Stimulated activated CD8-positive, alpha-beta memory T cell treated with anti-CD3 and anti-CD28 coated beads, Interleukin-7, amount 100 ng/mL, for 4 hours (primary cell): ENCODE measurements around the gene TEDC2.

Experiments used
- DNase-seq, 2 donors: peaks; one replicate each; pipeline ENCODE4 v3.0.0-alpha.2; 2020; ENCODE audit warnings: low read depth in 2 of 2

TEDC2 gene

DNA sequence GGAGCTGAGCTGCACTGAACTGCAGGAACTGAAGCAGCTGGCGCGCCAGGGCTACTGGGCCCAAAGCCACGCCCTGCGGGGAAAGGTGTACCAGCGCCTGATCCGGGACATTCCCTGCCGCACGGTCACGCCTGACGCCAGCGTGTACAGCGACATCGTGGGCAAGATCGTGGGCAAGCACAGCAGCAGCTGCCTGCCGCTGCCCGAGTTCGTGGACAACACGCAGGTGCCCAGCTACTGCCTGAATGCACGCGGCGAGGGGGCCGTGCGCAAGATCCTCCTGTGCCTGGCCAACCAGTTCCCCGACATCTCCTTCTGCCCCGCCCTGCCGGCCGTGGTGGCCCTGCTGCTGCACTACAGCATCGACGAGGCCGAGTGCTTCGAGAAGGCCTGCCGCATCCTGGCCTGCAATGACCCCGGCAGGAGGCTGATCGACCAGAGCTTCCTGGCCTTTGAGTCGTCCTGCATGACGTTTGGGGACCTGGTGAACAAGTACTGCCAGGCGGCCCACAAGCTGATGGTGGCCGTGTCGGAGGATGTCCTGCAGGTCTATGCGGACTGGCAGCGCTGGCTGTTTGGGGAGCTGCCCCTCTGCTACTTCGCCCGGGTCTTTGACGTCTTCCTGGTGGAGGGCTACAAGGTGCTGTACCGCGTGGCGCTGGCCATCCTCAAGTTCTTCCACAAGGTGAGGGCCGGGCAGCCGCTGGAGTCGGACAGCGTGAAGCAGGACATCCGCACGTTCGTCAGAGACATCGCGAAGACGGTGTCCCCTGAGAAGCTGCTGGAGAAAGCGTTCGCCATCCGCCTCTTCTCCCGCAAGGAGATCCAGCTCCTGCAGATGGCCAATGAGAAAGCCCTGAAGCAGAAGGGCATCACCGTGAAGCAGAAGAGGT, 36.6 kb downstream of the TEDC2 start:
- DNase-seq = no peak

DNA sequence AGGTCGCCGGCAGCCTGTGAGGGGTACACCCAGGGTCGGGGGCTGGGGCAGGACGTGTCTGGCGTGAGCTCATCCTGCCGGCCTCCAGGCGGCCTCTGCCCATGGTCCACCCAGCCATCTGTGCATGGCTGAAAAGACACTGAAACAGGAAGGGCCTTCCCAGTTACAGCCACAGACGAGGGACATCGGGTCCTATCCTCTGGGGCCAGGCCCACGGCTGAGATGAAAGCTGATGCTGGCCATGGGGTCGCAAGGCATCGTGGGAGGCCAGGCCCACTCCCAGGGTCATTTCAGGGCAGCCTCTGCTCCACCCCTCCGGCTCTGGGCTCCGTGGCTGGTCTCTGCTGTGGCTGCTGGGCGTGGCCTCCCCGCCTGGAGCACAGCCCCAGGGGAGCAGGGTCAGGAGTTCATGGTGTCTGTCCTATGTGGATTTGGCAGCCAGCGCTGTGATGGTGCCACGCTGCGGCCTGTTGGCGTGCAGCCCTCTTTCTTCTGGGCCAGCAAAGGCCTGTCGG, 37.3 kb downstream of the TEDC2 start:
- DNase-seq = no peak

DNA sequence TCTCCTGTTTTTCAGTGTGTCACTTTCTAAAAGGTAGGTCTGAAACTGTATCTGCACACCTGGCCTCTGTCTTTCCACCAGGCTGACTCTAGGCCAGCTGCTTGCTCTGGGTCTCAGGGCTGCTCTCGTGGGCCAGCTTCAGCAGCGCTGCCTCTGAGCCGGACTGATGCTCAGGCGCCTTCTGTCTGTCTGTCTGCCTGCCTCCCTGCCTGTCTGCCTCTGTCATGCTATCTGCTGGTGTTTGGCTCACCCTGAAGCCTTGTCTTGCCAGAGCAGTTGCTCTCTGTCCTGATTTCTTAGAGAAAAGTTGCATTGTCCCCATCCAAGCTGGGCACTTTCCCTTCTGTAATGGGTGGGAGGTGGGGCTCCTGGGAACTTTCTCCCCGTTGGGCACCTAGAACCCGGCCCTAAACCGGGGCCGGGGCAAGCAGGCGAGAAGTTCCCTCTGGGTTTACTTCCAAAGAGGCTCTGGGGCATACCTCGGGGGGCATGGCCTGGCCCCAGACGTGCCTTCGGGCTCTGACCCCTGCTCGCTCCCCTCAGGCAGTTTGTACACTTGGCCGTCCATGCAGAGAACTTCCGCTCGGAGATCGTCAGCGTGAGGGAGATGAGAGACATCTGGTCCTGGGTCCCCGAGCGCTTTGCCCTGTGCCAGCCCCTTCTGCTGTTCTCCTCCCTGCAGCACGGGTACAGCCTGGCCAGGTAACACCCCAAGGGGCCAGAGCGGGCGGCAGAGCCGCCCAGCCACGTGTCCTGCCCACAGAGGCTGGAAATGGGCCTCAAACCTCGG, 38.0 kb downstream of the TEDC2 start:
- DNase-seq = no peak

GRCh38 chr16:2498531-2499253, 38.8 kb downstream of the TEDC2 start:
- no peak for DNase-seq

DNA sequence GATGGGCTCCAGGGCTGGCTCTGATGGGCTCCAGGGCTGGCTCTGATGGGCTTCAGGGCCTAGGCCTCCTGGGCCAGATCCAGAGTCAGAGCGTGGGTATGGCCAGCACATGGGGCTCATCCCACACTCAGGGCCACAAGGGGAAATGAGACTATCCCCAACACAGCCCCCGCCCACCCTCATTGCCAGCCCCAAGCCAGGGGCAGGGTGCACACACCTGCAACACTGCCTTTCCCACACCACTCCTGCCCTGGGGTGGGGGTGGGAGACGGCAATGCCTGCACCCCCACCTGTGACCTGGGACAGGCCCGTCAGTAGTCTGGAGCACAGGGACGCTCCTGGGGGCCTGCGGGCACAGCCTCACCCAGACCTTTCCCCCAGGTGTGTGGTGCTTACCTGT, 39.5 kb downstream of the TEDC2 start:
- DNase-seq = no peak

DNA sequence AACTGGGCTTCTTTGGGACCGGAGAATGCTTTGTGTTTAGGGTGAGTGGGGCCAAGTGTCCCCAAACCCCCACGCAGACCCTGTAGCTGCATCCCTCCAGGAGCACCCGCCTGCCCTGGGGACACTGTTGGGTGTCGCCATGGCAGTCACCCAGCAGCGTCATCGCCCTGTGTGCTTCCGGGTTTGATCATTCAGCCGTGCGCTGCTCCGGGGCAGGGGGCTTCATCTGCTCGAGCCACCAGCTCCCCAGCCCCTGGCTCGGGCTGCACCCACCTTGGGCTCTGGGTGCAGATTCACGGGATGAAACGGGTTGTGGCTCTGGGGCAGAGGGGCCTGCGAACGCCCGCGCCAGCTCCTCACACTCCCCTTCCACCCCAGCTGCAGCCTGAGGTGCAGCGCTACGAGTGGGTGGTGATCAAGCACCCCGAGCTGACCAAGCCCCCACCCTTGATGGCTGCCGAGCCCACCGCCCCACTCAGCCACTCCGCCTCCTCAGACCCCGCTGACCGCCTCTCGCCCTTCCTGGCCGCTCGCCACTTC, 40.1 kb downstream of the TEDC2 start:
- no peak for DNase-seq

DNA sequence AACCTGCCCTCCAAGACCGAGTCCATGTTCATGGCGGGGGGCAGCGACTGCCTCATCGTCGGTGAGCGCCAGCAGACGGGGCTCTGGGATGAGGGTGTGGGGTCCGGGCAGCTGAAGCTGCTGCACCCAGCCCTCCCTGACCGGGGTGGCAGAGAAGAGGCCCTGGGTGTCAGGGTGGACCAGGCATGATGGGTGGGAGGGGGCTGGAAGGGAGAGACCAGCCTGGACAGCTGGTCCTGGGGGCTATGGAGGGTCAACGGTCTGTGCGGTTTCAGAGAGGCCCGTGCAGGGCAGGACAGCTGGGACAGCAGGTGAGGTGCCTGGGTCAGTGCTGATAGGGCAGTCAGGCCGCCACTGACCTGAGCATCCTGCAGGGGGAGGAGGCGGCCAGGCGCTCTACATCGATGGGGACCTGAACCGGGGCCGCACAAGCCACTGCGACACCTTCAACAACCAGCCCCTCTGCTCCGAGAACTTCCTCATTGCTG, 40.6 kb downstream of the TEDC2 start:
- DNase-seq = no peak

GRCh38 chr16:2500918-2501750, 41.2 kb downstream of the TEDC2 start:
- peak; percentile 56 to 67 for DNase-seq

GRCh38 chr16:2501946-2502895, 42.3 kb downstream of the TEDC2 start:
- DNase-seq = no peak

DNA sequence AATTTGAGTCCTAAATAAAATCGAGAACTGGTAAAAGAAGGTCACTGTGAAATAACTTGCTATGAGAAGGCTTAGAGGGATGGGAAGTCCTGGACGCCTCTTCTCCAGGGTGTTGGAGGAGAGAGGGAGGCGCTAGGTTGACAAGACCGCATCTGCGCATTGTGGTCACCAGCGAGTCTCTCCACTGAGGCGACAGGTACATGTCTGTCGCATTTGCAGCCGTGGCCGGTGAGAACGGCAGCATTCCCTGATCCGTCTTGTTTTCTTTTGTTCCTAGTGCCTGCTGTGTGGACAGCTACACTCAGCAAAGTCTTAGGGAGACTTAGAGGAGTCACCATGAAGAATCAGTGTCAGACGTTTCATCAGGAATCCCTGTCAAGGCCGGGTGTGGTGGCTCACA, 45.8 kb downstream of the TEDC2 start:
- no peak for DNase-seq

DNA sequence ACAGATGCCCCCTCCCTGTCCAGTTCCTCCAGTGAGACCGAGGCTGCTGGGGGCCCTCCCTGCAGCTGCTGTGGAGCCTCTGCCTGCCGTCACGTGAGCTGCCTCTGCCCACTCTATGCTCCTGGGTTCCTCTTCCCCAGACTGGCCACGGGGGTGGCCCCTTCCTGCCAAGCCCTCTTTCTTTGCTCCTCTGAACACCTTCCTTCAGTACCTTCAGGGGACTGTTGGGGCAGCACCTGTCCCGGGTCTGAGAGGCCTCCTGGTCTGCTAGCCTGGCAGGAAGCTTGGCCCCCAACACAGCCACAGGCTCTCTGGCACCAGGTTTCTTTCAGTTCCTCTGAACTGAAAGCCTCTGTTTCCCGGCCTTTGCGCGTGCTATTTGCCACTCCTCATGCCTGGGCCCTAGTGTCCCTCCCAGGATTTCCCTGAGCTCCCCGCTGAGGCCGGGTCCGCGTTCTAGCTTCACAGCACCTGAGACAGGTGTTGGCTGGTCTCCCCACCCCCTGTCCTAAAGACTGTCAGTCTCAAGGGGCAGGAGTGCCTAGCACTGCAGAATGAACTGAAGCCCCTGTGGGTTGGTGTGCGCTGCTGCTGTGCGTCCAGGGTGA, 47.2 kb downstream of the TEDC2 start:
- no peak for DNase-seq

- no peak for DNase-seq
Measured at GRCh38 chr16:2507665-2508064, 47.8 kb downstream of the TEDC2 start.

GRCh38 chr16:2508722-2509400, 49.0 kb downstream of the TEDC2 start:
- DNase-seq = no peak

DNA sequence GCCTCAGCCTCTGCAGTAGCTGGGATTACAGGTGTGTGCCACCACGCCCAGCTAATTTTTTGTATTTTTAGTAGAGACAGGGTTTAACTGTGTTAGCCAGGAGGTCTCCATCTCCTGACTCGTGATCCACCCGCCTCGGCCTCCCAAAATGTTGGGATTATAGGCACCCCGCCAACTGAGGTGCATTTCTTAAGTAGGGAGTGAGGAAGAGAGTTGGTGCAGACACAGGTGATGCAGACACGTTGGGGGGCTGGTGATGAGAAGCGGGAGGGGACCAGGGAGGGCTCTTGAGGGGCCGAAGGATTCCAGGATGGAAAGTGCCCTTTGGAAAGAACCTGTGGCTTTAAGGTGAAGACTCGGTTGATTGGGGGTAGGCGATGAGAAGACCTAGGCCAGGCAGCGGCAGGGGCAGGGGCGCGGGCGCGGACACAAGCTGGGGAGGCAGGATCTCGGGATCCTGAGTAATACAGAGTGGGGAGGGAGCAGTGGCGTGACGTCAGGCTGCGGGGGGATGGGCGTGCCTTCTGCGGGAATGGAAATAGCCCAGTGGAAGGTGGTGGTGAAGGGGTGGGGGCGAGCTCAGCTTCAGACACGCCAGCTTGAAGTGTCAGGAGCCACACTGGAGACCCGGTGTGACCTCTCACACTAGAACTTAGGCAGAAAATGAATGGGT, 51.4 kb downstream of the TEDC2 start:
- DNase-seq = no peak

DNA sequence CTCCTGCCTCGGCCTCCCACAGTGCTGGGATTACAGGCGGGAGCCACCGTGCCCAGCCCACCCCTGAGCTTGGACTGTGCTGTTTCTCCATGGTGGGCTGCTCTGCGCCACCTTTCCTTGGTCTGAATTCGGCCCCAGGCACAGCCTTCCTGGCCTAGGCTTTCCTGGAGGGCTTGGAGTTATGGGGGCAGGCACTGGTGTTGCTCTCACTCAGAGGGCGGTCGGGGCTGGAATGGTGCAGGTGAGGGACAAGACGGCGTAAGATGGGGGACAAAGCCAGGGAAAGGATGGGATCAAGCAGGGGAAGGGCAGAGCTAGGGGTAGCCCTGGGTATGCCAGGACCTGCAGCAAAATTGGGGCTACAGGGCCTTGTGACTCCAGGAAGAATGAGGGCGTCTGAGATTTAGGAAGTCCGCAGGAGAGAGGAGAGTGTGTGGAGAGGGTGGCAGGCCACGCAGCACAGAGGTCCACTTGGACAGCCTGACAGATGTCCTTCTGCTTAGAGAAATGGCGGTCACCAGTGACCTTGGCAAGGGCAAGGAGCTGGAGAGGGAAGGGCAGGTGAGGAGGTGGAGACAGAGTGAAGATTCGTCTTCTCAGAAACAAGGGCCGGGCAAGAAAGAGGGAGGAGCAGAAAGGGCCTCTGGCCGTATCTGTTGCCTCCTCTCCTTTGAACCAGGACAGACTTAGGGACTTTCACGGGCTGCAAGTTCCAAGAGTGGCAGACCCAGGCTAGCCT, 52.3 kb downstream of the TEDC2 start:
- no peak for DNase-seq

DNA sequence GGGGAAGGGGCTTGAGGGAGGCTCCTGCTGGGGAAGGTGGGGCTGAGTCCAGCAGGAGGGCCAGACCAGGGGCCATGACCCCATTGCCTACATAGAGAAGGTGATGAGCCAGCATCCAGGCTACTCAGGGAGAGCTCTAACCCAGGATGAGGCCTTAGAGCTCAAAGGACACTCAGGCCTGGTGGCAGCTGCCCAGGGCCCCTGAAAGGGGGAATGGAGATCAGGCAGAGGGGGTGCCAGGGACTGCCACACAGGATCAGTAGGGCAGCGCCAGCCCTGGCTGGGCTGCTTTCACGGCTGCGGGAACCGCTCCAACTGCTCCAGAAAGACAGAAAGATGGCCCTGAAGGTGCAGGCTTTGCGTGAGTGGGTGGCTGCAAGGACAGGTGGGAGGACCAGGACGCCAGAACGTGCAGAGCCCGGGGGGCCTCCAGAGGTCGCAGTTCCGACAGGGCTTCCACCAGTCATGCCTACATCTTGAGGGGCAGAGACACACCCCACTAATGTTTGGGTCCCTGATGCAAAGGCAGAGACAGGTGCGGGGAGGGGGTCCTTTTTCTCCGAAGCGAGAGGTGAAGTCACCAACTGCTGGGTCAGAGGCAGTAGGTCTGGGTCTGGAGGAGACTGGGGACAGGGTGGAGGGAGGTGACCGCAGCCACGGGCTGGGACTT, 53.0 kb downstream of the TEDC2 start:
- DNase-seq = no peak
